HUES64 (cell line): Measurements from ENCODE around the gene XRRA1.
"Not testable (repeated sequence)": the region's sequence is repeated elsewhere in the genome, so short reads cannot be mapped to it uniquely, and the experiment has no call there.

Experiments used
- H3K27ac ChIP-seq: 2 replicates; pipeline ENCODE4 v1.7.0; 2013; ENCODE audit warnings: low read depth, low read length, inconsistent platforms
- H3K27me3 ChIP-seq: 2 replicates; pipeline ENCODE4 v1.6.1; 2013; ENCODE audit warnings: mild to moderate bottlenecking, low read length; ENCODE audit not compliant: insufficient read depth
- H3K36me3 ChIP-seq: 2 replicates; pipeline ENCODE4 v1.6.1; 2013; ENCODE audit warnings: mild to moderate bottlenecking, low read length; ENCODE audit not compliant: insufficient read depth
- H3K4me1 ChIP-seq: 2 replicates; pipeline ENCODE4 v1.6.1; 2013; ENCODE audit warnings: mild to moderate bottlenecking, low read length, moderate library complexity; ENCODE audit not compliant: insufficient read depth
- H3K4me3 ChIP-seq: 2 replicates; pipeline ENCODE4 v1.5.1; 2013; ENCODE audit warnings: mild to moderate bottlenecking, low read length, moderate library complexity
- H3K9ac ChIP-seq: 2 replicates; pipeline ENCODE4 v1.6.1; 2013; ENCODE audit warnings: mild to moderate bottlenecking, low read depth, low read length
- H3K9me3 ChIP-seq: 2 replicates; pipeline ENCODE4 v1.6.1; 2013; ENCODE audit warnings: low read depth, low read length; ENCODE audit not compliant: insufficient read depth
- WGBS: fragments of 150-250, 120-280 bp; methylation state at CpG from one replicate; pipeline ENCODE4 v1.1.7; 2013; ENCODE audit warnings: missing lambda C conversion rate; 5-methylcytosine and 5-hydroxymethylcytosine counted together

Gene XRRA1

DNA sequence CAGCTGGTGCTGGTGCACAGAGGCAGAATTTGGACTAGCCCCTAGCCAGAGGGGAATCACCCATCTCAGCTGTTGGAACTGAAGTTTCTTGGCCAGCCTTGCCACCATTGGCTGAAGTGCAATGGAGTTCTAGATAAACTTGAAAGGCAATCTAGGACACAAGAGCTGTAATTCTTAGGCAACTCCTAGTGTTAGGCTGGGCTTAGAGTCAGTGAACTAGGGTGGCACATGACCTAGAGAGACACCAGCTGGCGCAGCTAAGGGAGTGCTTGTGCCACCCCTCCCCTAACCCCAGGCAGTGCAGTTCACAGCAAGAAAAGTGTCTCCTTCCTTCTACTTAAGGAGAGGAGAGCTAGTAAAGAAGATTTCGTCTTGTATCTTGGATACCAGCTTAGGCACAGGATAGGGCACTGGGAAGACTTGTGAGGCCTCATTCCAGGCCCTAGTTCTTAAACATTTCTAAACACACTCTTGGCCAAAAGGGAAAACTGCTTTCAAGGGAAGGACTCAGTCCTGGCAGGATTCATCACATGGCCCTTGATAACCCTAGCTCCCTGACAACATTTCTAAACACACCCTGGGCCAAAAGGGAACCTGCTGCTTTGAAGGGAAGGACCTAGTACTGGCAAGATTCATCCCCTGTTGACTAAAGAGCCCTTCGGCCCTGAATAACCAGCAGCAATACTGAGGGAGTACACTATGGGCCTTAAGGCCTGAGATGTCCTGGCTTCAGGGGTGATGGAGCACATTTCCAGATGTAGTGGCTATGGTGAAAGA is 53.4 kb downstream of the XRRA1 start:
- H3K27me3 ChIP-seq: no peaks in the 10 kb centered on the region
- H3K9me3 ChIP-seq: peaks cover 24% of the 10 kb centered on the region; the same call in 1 of the 2 replicates
- WGBS: 97% methylated on average over 3 of the region's 3 CpGs
- no peaks in the 10 kb centered on the region for H3K4me1 ChIP-seq
- no peaks in the 10 kb centered on the region; the same call in 1 of the 2 replicates for H3K36me3 ChIP-seq
- no peak overlapping the region for H3K4me3 ChIP-seq
- H3K9ac ChIP-seq: no peak overlapping the region
- H3K27ac ChIP-seq: no peak overlapping the region

DNA sequence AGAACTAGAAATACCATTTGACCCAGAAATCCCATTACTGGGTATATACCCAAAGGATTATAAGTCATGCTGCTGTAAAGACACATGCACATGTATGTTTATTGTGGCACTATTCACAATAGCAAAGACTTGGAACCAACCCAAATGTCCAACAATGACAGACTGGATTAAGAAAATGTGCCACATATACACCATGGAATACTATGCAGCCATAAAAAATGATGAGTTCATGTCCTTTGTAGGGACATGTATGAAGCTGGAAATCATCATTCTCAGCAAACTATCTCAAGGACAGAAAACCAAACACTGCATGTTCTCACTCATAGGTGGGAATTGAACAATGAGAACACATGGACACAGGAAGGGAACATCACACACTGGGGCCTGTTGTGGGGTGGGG is 55.9 kb downstream of the XRRA1 start:
- not testable (repeated sequence) for H3K4me3 ChIP-seq, H3K36me3 ChIP-seq, H3K4me1 ChIP-seq, H3K27me3 ChIP-seq, H3K27ac ChIP-seq, H3K9ac ChIP-seq
- H3K9me3 ChIP-seq: peaks cover 15% of the 10 kb centered on the region; the same call in 1 of the 2 replicates

DNA sequence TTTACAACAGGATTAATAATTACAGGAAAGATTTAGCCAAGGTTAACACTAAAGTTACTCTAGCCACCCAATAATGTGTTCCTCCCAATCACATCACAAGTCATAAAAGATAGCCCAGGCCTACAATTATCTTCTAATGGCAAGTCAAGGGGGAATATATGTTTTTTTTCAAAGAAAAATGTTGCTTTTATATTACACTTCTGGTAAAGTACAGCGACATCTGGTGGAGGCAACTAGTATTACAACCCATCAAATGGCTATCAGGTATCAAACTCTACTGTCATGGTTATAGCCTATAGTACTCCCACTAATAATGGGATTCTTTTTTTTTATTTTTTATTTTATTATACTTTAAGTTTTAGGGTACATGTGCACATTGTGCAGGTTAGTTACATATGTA is 71.8 kb downstream of the XRRA1 start:
- H3K9ac ChIP-seq: no peak overlapping the region
- H3K27ac ChIP-seq: no peak overlapping the region
- H3K36me3 ChIP-seq: peaks cover 35% of the 10 kb centered on the region
- no peaks in the 10 kb centered on the region for H3K4me1 ChIP-seq
- peaks cover 22% of the 10 kb centered on the region for H3K9me3 ChIP-seq
- H3K4me3 ChIP-seq: no peak overlapping the region
- H3K27me3 ChIP-seq: no peaks in the 10 kb centered on the region
- 80% methylated on average over 1 of the region's 1 CpG for WGBS

DNA sequence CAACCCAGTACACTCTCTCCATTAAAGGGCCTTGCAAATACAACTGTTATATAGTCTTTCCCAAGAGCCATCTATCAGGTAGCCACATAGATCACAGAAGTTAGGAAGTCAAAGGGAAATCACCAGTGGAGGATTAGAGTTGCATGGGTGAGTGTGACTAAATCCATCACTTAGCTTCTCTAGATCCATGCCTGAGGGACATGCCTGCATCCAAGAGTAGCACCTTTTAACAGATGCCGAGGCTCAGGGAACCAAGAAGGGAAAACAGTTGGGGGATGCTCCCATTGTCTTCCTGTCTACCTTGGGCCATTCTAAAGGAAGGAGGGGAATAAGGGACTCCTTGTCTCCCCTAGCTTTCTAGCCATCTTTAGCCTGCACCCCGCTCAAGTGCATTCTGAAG is 77.9 kb downstream of the XRRA1 start:
- no peak overlapping the region for H3K9ac ChIP-seq
- H3K9me3 ChIP-seq: peaks cover 71% of the 10 kb centered on the region
- H3K4me1 ChIP-seq: no peaks in the 10 kb centered on the region
- no peaks in the 10 kb centered on the region for H3K27me3 ChIP-seq
- WGBS: 99% methylated on average over 2 of the region's 2 CpGs
- H3K27ac ChIP-seq: no peak overlapping the region
- peaks cover 50% of the 10 kb centered on the region; the same call in 1 of the 2 replicates for H3K36me3 ChIP-seq
- no peak overlapping the region for H3K4me3 ChIP-seq

DNA sequence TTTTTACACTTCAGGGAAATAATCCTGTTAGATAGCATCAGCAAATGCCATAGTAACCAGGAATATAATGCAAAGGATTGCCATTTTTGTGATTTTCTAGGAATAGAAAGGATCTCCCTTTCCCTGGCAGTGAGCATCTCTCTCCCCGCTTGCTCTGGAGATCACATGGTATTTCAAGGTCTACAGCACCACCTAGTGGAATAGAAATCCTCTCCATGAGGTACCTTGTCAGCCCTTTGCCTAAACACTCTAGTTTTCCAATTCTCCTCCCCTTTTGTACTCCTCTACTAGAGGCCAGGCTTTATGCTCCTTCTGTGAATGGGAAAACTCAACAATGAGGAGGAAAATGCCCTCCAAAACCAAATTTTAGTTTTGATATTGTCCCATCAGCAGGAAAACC is 78.4 kb downstream of the XRRA1 start:
- peaks cover 51% of the 10 kb centered on the region; the same call in 1 of the 2 replicates for H3K36me3 ChIP-seq
- H3K27me3 ChIP-seq: no peaks in the 10 kb centered on the region
- WGBS: 79% methylated on average over 1 of the region's 1 CpG
- H3K4me3 ChIP-seq: no peak overlapping the region
- no peak overlapping the region for H3K9ac ChIP-seq
- H3K9me3 ChIP-seq: peaks cover 76% of the 10 kb centered on the region
- H3K4me1 ChIP-seq: no peaks in the 10 kb centered on the region
- H3K27ac ChIP-seq: no peak overlapping the region

DNA sequence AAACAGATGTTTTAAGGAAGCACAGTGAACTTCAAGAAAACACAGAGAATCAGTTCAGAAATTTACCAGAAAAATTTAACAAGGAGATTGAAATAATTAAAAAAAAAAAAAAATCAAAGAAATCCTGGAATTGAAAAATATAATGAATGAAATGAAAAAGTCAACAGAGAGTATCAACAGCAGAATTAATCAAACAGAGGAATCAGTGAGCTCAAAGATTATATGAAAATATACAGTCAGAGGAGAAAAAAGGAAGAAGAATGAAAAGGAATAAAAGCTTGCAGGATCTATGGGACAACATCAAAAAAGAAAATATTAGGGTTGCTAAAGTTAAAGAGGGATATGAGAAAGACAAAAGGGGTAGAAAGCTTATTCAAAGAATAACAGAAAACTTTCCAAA is 82.3 kb downstream of the XRRA1 start:
- H3K4me1 ChIP-seq: no peaks in the 10 kb centered on the region
- no peak overlapping the region for H3K27ac ChIP-seq
- peaks cover 55% of the 10 kb centered on the region for H3K36me3 ChIP-seq
- peaks cover 69% of the 10 kb centered on the region for H3K9me3 ChIP-seq
- H3K4me3 ChIP-seq: no peak overlapping the region
- H3K9ac ChIP-seq: no peak overlapping the region
- no peaks in the 10 kb centered on the region for H3K27me3 ChIP-seq

DNA sequence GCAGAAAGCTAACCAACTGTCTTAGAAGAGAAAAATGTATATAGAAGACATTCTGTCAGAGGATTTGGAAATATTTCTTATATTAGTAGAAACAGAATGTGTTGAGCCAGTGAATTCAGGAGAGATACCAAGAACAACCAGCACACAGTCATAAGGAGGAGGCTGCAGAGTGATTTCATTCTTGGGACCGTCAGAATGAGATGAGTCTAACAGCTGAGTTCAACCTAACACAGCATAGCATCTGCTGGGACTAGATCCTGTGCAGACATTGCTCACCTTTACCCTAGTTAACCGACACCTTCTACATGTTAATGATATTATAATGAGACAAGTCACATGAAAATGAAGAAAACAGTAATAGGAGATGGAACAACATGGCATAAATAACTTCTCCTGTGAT is 85.5 kb downstream of the XRRA1 start:
- peaks cover 54% of the 10 kb centered on the region for H3K9me3 ChIP-seq
- no peaks in the 10 kb centered on the region for H3K27me3 ChIP-seq
- no peak overlapping the region for H3K9ac ChIP-seq
- 100% methylated on average over 1 of the region's 2 CpGs for WGBS
- peaks cover 64% of the 10 kb centered on the region for H3K36me3 ChIP-seq
- H3K4me3 ChIP-seq: no peak overlapping the region
- H3K27ac ChIP-seq: no peak overlapping the region
- no peaks in the 10 kb centered on the region for H3K4me1 ChIP-seq

DNA sequence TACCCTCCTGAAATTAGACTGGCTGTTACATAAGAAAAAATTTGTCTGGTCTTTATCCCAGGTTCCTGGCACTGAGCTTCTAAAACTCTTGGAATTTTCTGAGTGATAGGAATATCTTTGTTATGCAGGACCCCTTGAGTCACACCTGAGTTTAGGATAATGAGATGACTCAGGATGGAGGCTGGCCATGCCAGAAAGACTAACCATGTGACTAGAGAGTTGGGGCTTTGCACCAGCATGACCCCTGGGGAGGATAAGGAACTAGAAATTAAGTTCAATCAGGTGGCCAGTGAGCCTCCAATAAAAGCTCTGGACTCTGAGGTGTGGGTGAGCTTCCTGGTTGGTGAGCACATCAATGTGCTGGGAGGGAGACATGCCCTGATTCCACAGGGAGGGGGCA is 88.1 kb downstream of the XRRA1 start:
- peaks cover 28% of the 10 kb centered on the region for H3K9me3 ChIP-seq
- no peak overlapping the region for H3K4me3 ChIP-seq
- peaks cover 64% of the 10 kb centered on the region for H3K36me3 ChIP-seq
- no peaks in the 10 kb centered on the region for H3K27me3 ChIP-seq
- no peaks in the 10 kb centered on the region for H3K4me1 ChIP-seq
- H3K9ac ChIP-seq: no peak overlapping the region
- no peak overlapping the region for H3K27ac ChIP-seq

DNA sequence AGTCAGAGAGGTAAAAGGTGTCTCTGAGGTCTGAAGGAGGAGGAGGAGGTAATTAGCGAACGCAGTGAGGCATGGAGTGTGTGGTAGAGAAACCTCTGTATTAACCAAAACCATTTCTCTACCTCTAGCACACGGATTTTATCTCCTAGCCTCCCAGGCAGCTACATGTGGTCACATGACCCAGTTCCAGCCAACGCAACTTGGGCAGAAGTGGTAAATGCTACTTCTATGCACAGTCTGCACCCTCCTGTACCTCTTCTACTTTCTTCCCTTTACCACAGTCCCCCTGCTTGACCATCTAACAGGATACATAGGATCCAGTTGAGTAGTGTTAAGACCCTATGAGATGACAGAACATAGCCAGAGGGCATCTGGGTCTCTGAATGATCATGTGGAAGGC is 95.7 kb downstream of the XRRA1 start:
- WGBS: 84% methylated on average over 2 of the region's 4 CpGs
- no peak overlapping the region for H3K9ac ChIP-seq
- no peak overlapping the region for H3K27ac ChIP-seq
- H3K36me3 ChIP-seq: peaks cover 17% of the 10 kb centered on the region
- H3K27me3 ChIP-seq: no peaks in the 10 kb centered on the region
- H3K4me1 ChIP-seq: peaks cover 24% of the 10 kb centered on the region
- H3K9me3 ChIP-seq: no peaks in the 10 kb centered on the region
- no peak overlapping the region for H3K4me3 ChIP-seq

DNA sequence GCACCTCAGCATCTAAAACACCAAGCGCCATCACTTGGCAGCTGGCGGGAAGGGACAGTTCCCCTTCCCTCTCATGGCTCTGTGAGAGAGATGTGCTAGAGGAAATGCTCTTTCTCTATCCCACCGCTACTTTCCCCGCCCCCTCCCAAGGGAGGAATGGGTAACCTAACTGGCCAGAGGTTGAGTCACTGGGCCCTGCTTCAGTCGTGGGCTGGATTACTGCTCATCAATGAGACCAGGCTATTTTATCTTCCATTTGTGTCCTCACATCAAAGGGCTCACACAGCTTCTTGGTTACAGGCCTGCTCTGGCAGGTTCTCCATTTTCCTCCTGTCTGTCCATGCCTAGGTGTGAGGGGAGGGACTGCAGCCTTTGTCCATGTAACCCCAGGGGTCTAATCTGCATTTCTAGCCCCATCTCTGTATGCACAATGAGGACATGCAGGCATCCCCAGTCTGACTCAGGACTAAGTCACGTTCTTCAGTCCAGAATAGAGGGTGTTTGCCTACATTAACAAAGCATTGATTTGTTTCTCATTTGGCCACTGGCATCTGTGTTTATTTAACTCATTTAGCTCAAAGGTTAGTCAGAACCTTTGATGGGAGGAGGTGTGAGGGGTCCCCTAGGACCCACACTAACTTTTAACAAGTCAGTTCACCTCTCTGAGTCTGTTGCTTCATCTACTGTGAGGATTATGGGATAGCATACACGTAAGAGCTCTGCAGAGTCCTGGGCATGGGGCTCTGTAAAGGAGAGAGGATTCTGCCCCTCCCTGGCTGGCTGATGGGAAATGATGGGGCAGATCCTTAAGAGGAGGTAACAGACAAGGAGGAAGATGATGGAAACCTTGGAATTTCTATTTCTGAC is 99.1 kb downstream of the XRRA1 start:
- Histone ChIP-seq H3K4me1 (peaks cover 24% of the 10 kb centered on the region), H3K27me3 (no peaks in the 10 kb centered on the region), H3K27ac (peak overlapping the region; percentile 81), H3K9me3 (no peaks in the 10 kb centered on the region), H3K9ac (peak overlapping the region; percentile 50; the same call in 1 of the 2 replicates), H3K36me3 (peaks cover 31% of the 10 kb centered on the region), H3K4me3 (no peak overlapping the region)
- WGBS: 16% methylated on average over 5 of the region's 7 CpGs

DNA sequence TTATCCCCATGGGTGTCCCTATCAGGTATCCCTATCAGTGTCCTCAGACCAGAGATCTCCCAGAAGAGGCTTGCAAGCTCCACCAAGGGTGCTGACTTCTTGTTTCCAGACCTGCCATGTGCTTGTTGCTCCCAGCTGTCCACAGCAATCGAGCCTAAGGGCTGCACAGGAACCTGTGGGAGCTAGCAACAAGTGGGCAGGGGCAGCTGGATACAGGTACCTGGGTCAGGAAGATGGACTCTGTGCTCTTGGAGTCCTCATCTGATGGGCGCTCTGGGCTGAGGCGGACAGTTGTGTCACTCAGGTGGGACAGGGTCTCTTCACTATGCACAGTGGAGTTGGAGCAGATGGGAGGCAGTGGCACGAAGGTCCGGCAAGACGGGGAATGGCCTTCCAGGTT is 101.0 kb downstream of the XRRA1 start:
- Histone ChIP-seq H3K27ac (no peak overlapping the region), H3K9ac (no peak overlapping the region), H3K36me3 (peaks cover 44% of the 10 kb centered on the region), H3K27me3 (no peaks in the 10 kb centered on the region), H3K4me1 (peaks cover 24% of the 10 kb centered on the region), H3K9me3 (no peaks in the 10 kb centered on the region), H3K4me3 (no peak overlapping the region)
- 94% methylated on average over 6 of the region's 6 CpGs for WGBS
